HS-27A (cell line): ENCODE data around the gene GNA14.
A peak's percentile ranks its signal among the peaks of the same experiment; 100 is the strongest.
"Not testable (repeated sequence)": the region's sequence is repeated elsewhere in the genome, so short reads cannot be mapped to it uniquely, and the experiment has no call there.

ENCODE experiments used
- DNase-seq: peaks from one replicate; pipeline ENCODE4 v3.0.0-alpha.2; 2012; ENCODE audit warnings: low read depth, missing footprints

Gene GNA14

DNA sequence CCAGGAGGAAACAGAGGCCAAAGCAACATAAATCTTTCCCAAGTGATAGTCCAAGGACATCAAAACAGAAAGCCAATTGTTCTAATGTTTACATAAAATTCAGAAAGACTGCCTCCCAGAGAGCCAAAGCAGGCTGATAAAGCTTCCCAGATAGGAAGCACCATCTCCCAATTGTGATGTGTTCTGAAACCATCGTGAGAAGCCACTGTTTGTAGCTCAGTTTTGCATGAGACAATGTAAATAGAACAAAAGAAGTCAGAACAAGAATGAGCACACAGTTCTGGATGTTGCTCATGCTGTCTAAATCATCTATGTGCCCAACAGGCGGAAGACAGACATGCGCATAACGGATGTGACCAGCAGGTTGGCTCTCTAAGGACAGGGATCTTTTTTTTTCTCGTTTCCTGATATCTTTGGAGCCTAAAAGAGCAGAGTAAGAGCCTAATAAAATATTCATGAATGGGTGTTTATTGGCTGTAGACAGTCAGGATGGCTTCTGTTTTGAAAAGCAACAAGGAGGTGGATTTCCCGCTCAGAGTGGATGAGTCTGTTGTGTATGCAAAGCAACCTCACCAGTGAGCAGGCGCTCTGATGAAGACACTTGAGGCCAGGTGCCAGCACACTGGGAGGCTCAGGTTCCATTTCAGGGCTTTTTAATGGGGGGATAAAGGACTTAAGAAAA lies 113.6 kb downstream of the GNA14 start:
- DNase-seq: no peak

DNA sequence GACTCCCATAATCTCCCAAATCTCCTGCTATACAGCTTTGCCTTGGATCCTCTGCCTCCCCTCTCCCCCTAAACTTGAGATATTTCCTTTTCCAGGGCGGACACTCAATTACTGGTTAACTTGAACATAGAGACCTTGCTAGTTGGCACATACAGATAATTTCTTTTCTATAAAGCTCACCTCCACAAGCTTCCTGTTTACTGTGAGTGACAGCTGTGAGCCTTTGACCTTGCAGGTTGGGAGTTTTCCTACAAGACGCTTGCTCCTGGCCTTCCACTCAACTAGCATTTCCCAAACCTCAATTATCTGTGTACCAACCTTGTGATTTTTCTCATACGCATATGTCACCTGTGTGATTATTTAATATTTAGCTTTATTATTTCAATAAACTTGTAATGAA lies 114.5 kb downstream of the GNA14 start:
- DNase-seq: no peak

GRCh38 chr9:77532607-77533006 lies 115.5 kb downstream of the GNA14 start:
- no peak for DNase-seq

DNA sequence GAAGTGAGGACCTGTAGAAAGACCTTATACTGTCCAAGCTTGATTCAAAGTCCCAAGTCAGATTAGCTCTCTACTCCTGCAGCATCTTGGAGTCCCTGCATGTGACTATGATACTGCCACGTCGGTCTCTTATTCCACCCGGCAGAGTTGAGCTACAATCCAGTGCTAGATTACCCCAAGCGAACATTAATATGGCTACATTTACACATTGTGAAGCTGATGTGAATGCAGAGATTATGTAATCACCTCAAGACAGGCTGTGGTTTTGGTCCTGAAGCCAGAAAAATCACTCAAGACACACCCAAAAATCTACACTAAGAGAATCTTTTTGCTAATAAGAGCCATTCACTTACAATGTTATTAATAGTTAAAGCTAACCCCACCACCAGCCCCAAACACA lies 116.7 kb downstream of the GNA14 start:
- DNase-seq: no peak

GRCh38 chr9:77523891-77524290 lies 124.2 kb downstream of the GNA14 start:
- DNase-seq: no peak

- DNase-seq: no peak
These were observed 127.0 kb downstream of the GNA14 start for GRCh38 chr9:77521091-77521490.

GRCh38 chr9:77518688-77519087 lies 129.4 kb downstream of the GNA14 start:
- no peak for DNase-seq

DNA sequence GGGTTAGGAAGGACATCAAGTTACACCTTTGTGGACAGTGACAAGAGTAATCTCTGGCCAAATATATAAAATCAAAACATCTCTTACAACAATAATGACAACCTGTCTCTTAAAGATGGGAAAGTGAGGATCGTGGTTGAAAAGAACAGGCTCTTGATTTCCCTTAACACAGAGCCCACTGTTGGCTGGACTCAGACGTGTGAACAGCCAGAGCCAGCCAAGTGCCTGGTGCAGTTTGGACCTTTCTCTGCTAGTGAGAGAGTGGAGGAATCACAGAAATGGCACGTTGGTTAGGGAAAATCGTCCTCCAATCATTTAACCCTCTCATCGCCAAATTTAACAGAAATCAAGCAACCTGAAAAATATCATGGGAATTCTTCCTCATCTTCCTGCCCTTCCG lies 131.3 kb downstream of the GNA14 start:
- DNase-seq: no peak

GRCh38 chr9:77514886-77515711 lies 133.0 kb downstream of the GNA14 start:
- DNase-seq: peak; percentile 69

DNA sequence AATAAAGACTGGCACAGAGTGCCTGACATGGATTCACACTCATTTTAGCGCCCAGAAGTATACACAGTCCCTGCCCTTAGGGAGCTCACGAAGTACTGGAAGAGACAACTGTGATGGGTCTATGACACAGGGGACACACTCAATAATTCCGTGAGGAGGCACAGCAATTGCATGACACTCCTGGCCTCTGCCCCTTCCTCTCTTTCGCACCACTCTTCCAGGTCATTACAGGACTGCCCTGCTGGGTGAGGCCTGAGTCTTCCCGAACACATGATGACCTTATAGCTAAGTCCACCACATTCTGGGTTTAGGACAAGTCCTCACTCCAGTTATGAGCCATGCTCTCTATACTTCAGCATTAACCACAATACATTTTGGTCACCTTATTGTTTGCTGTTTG lies 134.7 kb downstream of the GNA14 start:
- DNase-seq: no peak

GRCh38 chr9:77512876-77513275 lies 135.2 kb downstream of the GNA14 start:
- no peak for DNase-seq

DNA sequence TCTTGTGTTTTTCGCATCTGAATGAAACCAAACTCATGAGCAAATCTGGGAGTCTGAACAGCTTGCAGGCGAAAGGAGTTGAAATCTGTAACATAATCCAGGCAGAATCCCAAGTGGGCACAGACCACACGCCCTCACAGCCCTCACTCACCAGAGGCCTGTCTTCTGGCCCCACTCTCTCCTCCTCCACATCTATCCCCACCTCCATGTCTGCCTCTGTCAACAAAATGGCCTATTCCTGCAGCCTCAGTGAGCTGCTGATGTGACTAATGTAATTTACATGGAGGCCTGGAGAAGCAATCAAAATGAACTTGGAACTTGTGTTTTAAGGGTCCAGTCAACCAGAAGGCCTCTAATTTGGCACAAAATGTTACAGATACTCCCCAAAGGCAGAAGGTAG lies 136.6 kb downstream of the GNA14 start:
- DNase-seq: no peak

DNA sequence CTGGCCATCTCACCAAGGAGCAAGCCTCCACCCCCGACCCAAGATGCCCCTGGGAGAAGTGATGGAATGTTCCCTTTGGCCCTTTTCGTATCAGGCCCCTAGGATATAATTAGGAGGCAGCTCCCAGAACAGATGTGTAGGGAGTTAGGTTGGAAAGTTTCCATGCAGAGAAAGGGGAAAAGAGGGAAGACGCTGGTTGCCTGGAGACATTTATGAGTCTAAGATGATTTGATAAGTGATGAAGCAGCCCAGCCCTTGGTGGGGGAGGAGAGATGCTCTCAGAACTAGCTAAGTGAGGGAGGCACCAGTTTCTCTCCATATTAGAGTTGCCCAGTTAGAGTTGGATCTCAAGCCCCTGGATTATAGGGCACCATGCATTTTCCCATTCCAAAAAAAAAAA lies 137.5 kb downstream of the GNA14 start:
- DNase-seq: no peak

GRCh38 chr9:77508396-77508795 lies 139.7 kb downstream of the GNA14 start:
- no peak for DNase-seq

DNA sequence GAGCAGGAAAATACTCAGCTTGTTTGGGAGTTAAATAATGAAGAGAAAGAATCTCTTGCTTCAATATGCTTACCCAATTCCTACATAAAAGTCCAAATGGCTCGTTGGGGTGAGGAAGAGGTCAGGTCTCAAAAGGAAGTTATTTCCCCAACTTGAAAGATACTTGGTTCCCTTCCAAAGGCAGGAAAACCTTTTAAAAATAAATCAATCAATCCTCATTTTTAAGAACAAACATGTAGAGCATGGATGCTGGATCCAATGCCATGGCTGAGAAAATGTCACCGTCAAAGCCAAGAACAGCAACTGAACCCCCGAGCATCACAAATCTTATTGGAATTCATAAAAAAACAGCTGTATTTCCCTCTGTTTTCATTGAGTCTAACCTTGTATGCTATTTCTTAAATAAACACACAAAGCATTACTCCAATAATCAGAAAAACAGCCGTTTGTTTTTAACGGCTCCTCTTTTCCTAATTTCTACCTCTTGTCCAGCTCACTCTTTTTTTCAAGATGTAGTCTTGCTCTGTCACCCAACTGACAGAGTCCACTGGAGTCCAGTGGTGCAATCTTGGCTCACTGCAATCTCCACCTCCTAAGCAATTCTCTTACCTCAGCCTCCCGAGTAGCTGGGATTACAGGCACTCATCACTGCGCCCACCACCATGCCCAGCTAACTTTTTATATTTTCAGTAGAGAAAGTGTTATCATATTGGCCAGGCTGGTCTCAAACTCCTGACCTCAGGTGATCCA lies 140.7 kb downstream of the GNA14 start:
- no peak for DNase-seq

DNA sequence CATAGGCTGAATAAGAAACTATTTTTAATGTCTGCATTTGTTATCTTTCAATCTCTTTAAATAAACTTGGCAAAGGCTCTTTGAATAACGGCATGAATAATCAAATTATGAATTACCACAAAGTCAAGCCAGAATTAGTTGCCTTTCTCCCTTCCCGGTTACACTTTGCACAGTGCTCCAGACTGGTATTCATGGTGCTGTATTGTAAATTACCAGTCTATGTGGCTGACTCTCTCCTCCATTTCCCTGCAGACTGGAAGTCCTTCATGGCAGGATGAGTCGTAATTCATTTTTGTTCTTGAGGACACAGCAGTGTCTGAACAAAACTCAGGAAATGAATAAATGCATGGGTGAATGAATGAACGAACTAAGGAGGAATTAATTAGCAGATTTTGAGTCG lies 142.9 kb downstream of the GNA14 start:
- no peak for DNase-seq

DNA sequence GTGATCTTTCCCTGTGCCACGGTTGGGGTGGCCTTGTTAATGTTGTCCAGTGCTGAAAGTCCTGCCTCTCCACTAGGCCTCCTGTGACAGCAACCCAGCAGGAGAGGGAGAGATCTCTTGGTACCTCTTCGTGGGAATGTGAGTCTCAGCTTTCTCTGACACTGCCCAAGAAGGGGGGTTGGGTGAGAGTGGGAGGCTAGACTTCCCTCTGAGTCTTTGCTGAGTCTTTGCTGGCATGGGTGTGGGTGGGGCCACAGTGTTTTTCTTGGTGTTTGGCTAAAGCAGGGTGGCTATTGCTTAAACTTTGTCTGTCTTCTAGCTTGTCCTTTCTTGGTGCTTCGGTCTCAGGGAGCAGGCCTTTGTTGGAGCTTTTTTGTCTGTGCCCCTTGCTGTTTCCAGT lies 145.6 kb downstream of the GNA14 start:
- DNase-seq: no peak

DNA sequence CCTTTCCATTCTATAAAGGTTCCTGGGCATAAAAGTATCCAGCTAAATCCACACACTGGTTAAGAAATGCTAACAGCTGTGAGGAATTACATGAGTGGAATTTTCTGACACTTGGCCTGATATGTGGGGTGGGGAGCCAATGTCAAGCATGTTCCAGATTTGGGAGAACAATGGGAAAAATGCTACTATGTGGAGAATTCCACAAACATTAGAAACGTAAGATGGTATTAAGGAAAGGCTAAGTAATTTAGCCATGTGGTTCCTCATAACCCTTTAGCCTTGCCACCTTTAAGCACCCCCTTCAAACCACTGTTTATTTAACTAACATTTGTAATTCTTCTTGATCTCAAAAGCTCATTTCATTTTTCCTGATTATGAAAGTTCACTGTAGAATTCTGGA lies 149.2 kb downstream of the GNA14 start:
- no peak for DNase-seq

- no peak for DNase-seq
These were observed 150.6 kb downstream of the GNA14 start for GRCh38 chr9:77497322-77498198.

DNA sequence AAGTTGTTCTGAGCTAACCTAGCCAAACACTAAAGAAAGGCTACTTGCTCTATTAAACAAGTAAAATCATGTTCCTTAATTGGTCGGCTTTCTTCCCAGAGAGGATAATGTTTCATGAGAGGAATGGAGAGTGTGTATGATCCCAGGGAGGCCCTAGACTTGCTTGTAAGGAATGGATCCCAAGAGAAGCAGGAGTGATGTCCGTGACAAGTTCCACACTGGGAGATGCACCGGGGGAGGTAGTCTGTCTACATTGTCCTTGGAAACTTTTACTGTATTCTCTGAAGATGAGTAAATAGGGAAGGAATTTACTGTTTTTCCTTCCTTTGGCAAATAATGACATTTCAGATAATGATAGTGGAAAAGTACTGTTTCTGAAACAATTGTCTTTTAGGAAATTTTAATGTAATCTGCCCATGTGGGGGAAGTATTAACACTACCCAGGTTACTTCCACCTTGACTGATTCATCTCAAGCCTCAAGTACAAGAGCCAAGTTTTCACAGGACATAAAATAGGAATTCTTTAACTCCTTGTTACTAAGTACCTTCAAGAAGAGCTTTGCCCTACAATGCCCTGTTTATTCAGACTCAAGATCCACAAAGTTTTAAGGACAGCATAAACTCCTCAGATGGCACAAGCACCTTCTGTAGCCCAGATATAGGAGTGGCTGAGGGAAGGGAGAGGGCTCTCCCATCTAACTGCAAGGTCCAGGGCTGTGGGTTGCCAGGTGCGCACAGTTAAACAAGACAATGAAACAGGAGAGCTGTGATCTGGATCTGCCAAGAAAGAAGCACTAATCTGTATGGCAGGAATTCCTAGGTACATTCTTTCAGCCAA lies 152.1 kb downstream of the GNA14 start:
- DNase-seq: no peak

DNA sequence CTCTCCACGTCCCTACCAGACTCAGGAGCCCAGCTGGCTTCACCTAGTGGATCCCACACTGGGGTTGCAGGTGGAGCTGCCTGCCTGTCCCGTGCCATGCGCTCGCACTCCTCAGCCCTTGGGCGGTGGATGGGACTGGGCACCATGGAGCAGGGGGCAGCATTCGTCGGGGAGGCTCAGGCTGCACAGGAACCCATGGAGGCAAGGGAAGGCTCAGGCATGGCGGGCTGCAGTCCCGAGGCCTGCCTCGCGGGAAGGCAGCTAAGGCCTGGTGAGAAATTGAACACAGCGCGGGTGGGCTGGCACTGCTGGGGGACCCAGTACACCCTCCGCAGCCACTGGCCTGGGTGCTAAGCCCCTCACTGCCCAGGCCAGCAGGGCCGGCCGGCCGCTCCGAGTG lies 157.8 kb downstream of the GNA14 start:
- DNase-seq: not testable (repeated sequence)
